LNCAP (cell line): ENCODE data around the gene DST.

Source experiments
- TF ChIP-seq, protein P1 (sequence below): fragments of 450-650 bp; IDR thresholded peaks from 2 replicates; pipeline ENCODE4 v1.5.1; 2017; ENCODE audit warnings: mild to moderate bottlenecking

Gene DST

DNA sequence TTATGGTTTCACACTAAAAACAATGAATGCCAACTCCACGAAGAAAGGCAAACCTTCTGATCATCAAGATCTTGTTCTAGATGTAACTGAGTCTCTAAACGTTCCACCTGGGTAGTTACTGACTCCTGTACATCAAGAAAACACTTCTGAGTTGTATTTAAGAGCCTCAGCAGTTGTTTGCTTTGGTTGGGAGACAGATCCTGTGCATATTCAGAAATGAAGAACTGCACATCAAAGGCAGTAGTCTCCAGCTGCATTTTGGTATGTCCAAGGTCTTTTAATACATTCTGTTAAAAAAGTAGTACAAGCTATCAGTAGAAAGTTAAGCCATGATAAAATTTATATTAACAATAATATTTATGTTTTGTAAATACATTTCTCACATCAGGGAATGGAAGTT, 41.3 kb downstream of the DST start:
- TF ChIP-seq, protein P1, sequence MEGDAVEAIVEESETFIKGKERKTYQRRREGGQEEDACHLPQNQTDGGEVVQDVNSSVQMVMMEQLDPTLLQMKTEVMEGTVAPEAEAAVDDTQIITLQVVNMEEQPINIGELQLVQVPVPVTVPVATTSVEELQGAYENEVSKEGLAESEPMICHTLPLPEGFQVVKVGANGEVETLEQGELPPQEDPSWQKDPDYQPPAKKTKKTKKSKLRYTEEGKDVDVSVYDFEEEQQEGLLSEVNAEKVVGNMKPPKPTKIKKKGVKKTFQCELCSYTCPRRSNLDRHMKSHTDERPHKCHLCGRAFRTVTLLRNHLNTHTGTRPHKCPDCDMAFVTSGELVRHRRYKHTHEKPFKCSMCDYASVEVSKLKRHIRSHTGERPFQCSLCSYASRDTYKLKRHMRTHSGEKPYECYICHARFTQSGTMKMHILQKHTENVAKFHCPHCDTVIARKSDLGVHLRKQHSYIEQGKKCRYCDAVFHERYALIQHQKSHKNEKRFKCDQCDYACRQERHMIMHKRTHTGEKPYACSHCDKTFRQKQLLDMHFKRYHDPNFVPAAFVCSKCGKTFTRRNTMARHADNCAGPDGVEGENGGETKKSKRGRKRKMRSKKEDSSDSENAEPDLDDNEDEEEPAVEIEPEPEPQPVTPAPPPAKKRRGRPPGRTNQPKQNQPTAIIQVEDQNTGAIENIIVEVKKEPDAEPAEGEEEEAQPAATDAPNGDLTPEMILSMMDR: no peak

- TF ChIP-seq, protein P1: peak; percentile 56
Measured at GRCh38 chr6:56595490-56596122, 47.1 kb downstream of the DST start.

DNA sequence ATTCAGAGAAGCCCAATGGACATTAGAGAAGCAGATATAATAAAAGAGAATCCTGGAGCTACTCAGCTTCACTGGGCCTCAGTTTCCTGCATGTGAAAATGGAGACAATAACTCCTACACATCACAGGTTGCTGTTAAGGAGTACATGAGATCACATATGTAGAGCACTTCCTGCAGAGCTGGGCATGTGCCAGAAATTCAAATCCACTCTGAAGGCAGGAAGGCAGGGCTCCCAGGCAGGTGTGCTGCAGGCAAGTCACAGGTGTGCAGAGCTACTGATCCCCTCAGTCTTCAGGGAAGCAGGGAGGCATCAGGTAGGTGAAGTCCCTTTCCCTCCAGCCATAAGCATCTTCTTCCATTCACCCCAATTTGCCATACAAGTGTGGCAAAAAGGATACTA, 48.0 kb downstream of the DST start:
- TF ChIP-seq, protein P1: no peak

DNA sequence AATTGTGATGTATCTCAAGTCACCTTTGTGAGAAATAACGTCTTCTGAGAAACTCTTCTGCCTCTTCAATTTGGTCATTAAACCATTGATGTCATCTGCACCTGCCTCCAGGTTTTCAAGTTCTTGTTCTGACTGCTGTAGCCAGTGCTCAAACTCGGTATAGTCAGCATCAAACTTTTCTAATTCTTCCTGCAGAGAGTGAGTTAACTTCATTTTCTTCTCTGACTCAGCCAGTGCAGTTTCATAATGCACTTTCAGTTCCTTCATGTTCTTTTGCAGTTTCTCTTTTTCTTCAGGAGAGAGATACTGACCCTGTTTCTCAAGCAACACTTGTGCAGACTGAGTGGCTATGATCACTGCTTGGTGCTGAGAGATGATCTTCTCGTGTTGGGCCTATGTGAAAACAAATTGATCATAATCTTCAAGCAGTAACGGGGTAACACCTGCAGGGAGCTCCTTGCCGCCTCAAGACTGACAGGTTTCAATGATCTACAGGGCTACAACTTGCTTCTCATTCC, 48.8 kb downstream of the DST start:
- TF ChIP-seq, protein P1: no peak

- TF ChIP-seq, protein P1: no peak
Measured at GRCh38 chr6:56582236-56582635, 60.5 kb downstream of the DST start.

- TF ChIP-seq, protein P1: no peak
Measured at GRCh38 chr6:56581296-56581925, 61.3 kb downstream of the DST start.

DNA sequence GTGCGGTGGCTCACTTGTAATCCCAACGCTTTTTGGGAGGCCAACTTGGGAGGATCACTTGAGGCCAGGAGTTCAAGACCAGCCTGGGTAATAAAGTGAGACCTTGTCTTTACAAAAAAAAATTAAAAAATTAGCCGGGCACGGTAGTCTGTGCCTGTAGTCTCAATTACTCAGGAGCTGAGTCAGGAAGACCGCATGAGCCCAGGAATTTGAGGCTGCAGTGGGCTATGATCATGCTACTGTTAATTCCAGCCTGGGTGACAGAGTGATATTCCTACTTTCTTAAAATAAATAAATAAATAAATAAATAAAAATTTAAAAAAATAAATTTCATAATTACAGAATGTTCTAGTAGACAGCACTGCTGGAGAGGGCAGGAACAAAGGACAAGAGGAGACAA, 62.4 kb downstream of the DST start:
- TF ChIP-seq, protein P1: no peak
